ENCODE results near the gene PTPN4.

- TF ChIP-seq CTCF (conservative IDR thresholded peaks at IDR 0.05) (no peak), ZFX (IDR thresholded peaks at IDR 0.05) (no peak)
Observed at GRCh38 chr2:119809339-119810048, 49.8 kb downstream of the PTPN4 start.
